Esophagus squamous epithelium (tissue), 5 donors: ENCODE data around the gene ZMIZ1. TPM values are rescaled to one million over a fixed set of nuclear protein-coding genes. Genes with fewer than 3 reads are reported as not detected.
A peak's percentile ranks its signal among the peaks of the same experiment; 100 is the strongest.

Experiments used
- DNase-seq: peaks from one replicate; lab custom pipeline; 2025; lab: John Stamatoyannopoulos, UW
- H3K27ac ChIP-seq, 4 donors: fragments of 200-600 bp; sonication (generic); one replicate each; pipeline ENCODE4 v1.5.1; 2016 to 2019; ENCODE audit warnings: mild to moderate bottlenecking in 1 of 4
- H3K27me3 ChIP-seq, 4 donors: fragments of 200-600 bp; sonication (generic); 1 replicate in 3 of 4; 2 replicates in 1 of 4; pipeline versions ENCODE4 v1.5.1 to v1.6.0; 2017 to 2021; ENCODE audit warnings: antibody characterized with exemption in 1 of 4
- H3K36me3 ChIP-seq, 3 donors: fragments of 200-600 bp; sonication (generic); one replicate each; pipeline ENCODE4 v1.5.1; 2016 to 2019
- H3K4me1 ChIP-seq, 3 donors: fragments of 200-600 bp; sonication (generic); one replicate each; pipeline ENCODE4 v1.5.1; 2017 to 2019
- H3K4me3 ChIP-seq, 4 donors: fragments of 200-600 bp; sonication (generic); 1 replicate in 3 of 4; 2 replicates in 1 of 4; pipeline ENCODE4 v1.5.1; 2016 to 2019; ENCODE audit warnings: mild to moderate bottlenecking in 2 of 4, moderate library complexity in 1 of 4
- H3K9me3 ChIP-seq, 3 donors: fragments of 200-600 bp; sonication (generic); one replicate each; pipeline ENCODE4 v1.5.1; 2016 to 2019
- CTCF ChIP-seq, 6 experiments: fragments of 450-650 bp in 4 of 6; fragments of 200-600 bp in 2 of 6; sonication (generic) in 2 of 6; IDR thresholded peaks; one replicate each; pipeline ENCODE4 v1.5.1; 2016 to 2019; ENCODE audit warnings: antibody characterized with exemption in 6 of 6, mild to moderate bottlenecking in 4 of 6, moderate library complexity in 4 of 6
- POLR2A ChIP-seq, 4 donors: fragments of 450-650 bp; IDR thresholded peaks; one replicate each; pipeline ENCODE4 v1.6.1; 2017; ENCODE audit warnings: antibody characterized with exemption in 4 of 4, mild to moderate bottlenecking in 4 of 4, moderate library complexity in 3 of 4
- WGBS, 2 donors: methylation state at CpG; one replicate each; pipeline ENCODE4 v1.1.5; 2018; 5-methylcytosine and 5-hydroxymethylcytosine counted together
- intact Hi-C: fragments of 100-400 bp; cut with DNase I; formaldehyde crosslinking; loops from one replicate; pipeline ENCODE4 v1.15.0; 2022
- total RNA-seq, 4 donors: library from RNA; depleted of rRNA; stranded (reverse); fragments of >200 nt; gene quantifications; one replicate each; pipeline ENCODE4 v1.1.0, GENCODE V29; 2016
- donor health status: DM: yes; HTN: yes; CAD: no.

ZMIZ1 gene
- total RNA-seq, 4 donors from 2014 or later, result 28.2 to 79.5 (median 40.4) TPM

- WGBS, 2 donors, result 12 to 49% methylated on average over 3 of the region's 7 CpGs
Measured at GRCh38 chr10:79102498-79102874, 33.7 kb downstream of the ZMIZ1 start.

GRCh38 chr10:79103129-79103528, 34.4 kb downstream of the ZMIZ1 start:
- no peak for DNase-seq
- no peak overlapping the region for H3K4me3 ChIP-seq
- H3K27ac ChIP-seq, result peak overlapping the region; percentile 11 to 85 (median 76)
- intact Hi-C loops, result no loop called here
- no peaks in the 10 kb centered on the region for H3K9me3 ChIP-seq
- TF ChIP-seq POLR2A (IDR thresholded peaks at IDR 0.05) (no peak), CTCF (IDR thresholded peaks at IDR 0.05) (no peak)
- H3K4me1 ChIP-seq, result peaks cover 43 to 100% (median 80%) of the 10 kb centered on the region in 3 donors
- 62 to 69% methylated on average over 13 of the region's 13 CpGs for WGBS, 2 donors
- H3K36me3 ChIP-seq, result peaks cover 0 to 16% (median 0%) of the 10 kb centered on the region in 3 donors
- H3K27me3 ChIP-seq, result no peaks in the 10 kb centered on the region

More at GRCh38 chr10:79102498-79102874, 33.7 kb downstream of the ZMIZ1 start:
- Histone ChIP-seq H3K27ac (peak overlapping the region; percentile 11 to 85 (median 76)), H3K36me3 (peaks cover 0 to 16% (median 0%) of the 10 kb centered on the region in 3 donors), H3K4me1 (peaks cover 47 to 100% (median 80%) of the 10 kb centered on the region in 3 donors), H3K27me3 (no peaks in the 10 kb centered on the region), H3K4me3 (no peak overlapping the region), H3K9me3 (no peaks in the 10 kb centered on the region)
- DNase-seq, result no peak
- intact Hi-C loops, result no loop called here
- no peak for TF ChIP-seq POLR2A (IDR thresholded peaks at IDR 0.05)
- no peak for TF ChIP-seq CTCF (IDR thresholded peaks at IDR 0.05)

- TF ChIP-seq CTCF (IDR thresholded peaks at IDR 0.05) (no peak), POLR2A (IDR thresholded peaks at IDR 0.05) (no peak)
Measured at GRCh38 chr10:79103585-79103984, 34.8 kb downstream of the ZMIZ1 start.

GRCh38 chr10:79105150-79105739, 36.5 kb downstream of the ZMIZ1 start:
- intact Hi-C loops, result no loop called here
- Histone ChIP-seq H3K27ac (peak overlapping the region in 3 of 4 donors; percentile 12 to 81 (median 54)), H3K4me3 (no peak overlapping the region), H3K9me3 (no peaks in the 10 kb centered on the region), H3K27me3 (no peaks in the 10 kb centered on the region), H3K36me3 (peaks cover 0 to 13% (median 0%) of the 10 kb centered on the region in 3 donors), H3K4me1 (peaks cover 36 to 100% (median 67%) of the 10 kb centered on the region in 3 donors)
- TF ChIP-seq CTCF (IDR thresholded peaks at IDR 0.05) (peak in 3 of 6 experiments; percentile 6 to 19 (median 18)), POLR2A (IDR thresholded peaks at IDR 0.05) (no peak)
- no peak for DNase-seq
- 67 to 68% methylated on average over 8 to 11 of the region's 11 CpGs for WGBS, 2 donors

More at GRCh38 chr10:79103585-79103984, 34.8 kb downstream of the ZMIZ1 start:
- 53 to 61% methylated on average over 3 to 5 of the region's 8 CpGs for WGBS, 2 donors
- H3K4me1 ChIP-seq, result peaks cover 43 to 100% (median 78%) of the 10 kb centered on the region in 3 donors
- H3K9me3 ChIP-seq, result no peaks in the 10 kb centered on the region
- no peak for DNase-seq
- H3K4me3 ChIP-seq, result no peak overlapping the region
- intact Hi-C loops, result no loop called here
- peak overlapping the region in 3 of 4 donors; percentile 70 to 85 (median 81) for H3K27ac ChIP-seq
- H3K27me3 ChIP-seq, result no peaks in the 10 kb centered on the region
- peaks cover 0 to 16% (median 0%) of the 10 kb centered on the region in 3 donors for H3K36me3 ChIP-seq

- Histone ChIP-seq H3K4me3 (no peak overlapping the region), H3K27ac (peak overlapping the region in 2 of 4 donors; percentile 32 to 81), H3K9me3 (no peaks in the 10 kb centered on the region), H3K36me3 (peaks cover 0 to 18% (median 4%) of the 10 kb centered on the region in 3 donors), H3K4me1 (peaks cover 30 to 100% (median 62%) of the 10 kb centered on the region in 3 donors), H3K27me3 (no peaks in the 10 kb centered on the region)
- TF ChIP-seq POLR2A (IDR thresholded peaks at IDR 0.05) (no peak), CTCF (IDR thresholded peaks at IDR 0.05) (no peak)
- 70 to 76% methylated on average over 6 of the region's 6 CpGs for WGBS, 2 donors
- intact Hi-C loops, result no loop called here
- no peak for DNase-seq
Measured at GRCh38 chr10:79105818-79106217, 37.1 kb downstream of the ZMIZ1 start.
